Activated T-helper 1 cell treated with anti-CD3 and anti-CD28 coated beads, Interleukin-2, amount 50 U/mL, for 16 hours (primary cell): ENCODE data around the gene LRRC10.
A peak's percentile ranks its signal among the peaks of the same experiment; 100 is the strongest.

Experiments
- DNase-seq, 2 donors: peaks; one replicate each; pipeline ENCODE4 v3.0.0-alpha.2; 2020; ENCODE audit warnings: low read depth in 1 of 2, low spot score in 1 of 2

Gene LRRC10

GRCh38 chr12:69570545-69571399, 39.9 kb downstream of the LRRC10 start:
- DNase-seq = peak in 1 of 2 donors; percentile 6

- no peak for DNase-seq
Observed at GRCh38 chr12:69570000-69570516, 40.6 kb downstream of the LRRC10 start.

- DNase-seq = no peak
Observed at GRCh38 chr12:69569236-69569635, 41.5 kb downstream of the LRRC10 start.

GRCh38 chr12:69566603-69567002, 44.1 kb downstream of the LRRC10 start:
- no peak for DNase-seq

GRCh38 chr12:69563166-69563762, 47.4 kb downstream of the LRRC10 start:
- DNase-seq = no peak
